A673 (cell line): ENCODE measurements around the gene ESR2. TPM values are rescaled to one million over a fixed set of nuclear protein-coding genes. Genes with fewer than 3 reads are reported as not detected.
"Not testable (repeated sequence)": the region's sequence is repeated elsewhere in the genome, so short reads cannot be mapped to it uniquely, and the experiment has no call there.

Source experiments
- BruUV-seq: library from RNA; stranded (reverse); fragments of 400-500 nt; replicated peaks from 2 replicates; lab custom pipeline; 2021; lab: Mats Ljungman, UMichigan
- CTCF ChIA-PET: fragments of 300-600 bp; sonication (Branson Sonifier 250); formaldehyde crosslinking; loops from one replicate; lab custom pipeline; 2022; ENCODE audit warnings: antibody characterized with exemption; lab: Charles Lee
- POLR2A ChIA-PET: fragments of 300-600 bp; sonication (Branson Sonifier 250); formaldehyde crosslinking; loops from one replicate; lab custom pipeline; 2022; ENCODE audit warnings: antibody characterized with exemption; ENCODE audit not compliant: low non-redundant PET; lab: Charles Lee
- DNase-seq: peaks from one replicate; pipeline ENCODE4 v3.0.0-alpha.2; 2015; ENCODE audit warnings: low spot score
- H3K27ac ChIP-seq: fragments of 200-600 bp; sonication (generic); 2 replicates; pipeline ENCODE4 v1.5.1; 2016; ENCODE audit warnings: mixed run types, low read depth, mild to moderate bottlenecking, mixed read lengths, antibody characterized with exemption, low read length; ENCODE audit not compliant: poor library complexity, severe bottlenecking
- H3K27me3 ChIP-seq: fragments of 200-600 bp; sonication (generic); replicated peaks from 2 replicates; pipeline ENCODE4 v1.6.1; 2017; ENCODE audit warnings: mixed run types, low read depth, mild to moderate bottlenecking, mixed read lengths, antibody characterized with exemption, low read length; ENCODE audit not compliant: insufficient read depth, poor library complexity
- H3K36me3 ChIP-seq: fragments of 200-600 bp; sonication (generic); 2 replicates; pipeline ENCODE4 v1.6.1; 2016; ENCODE audit warnings: mixed run types, mild to moderate bottlenecking, mixed read lengths, antibody characterized with exemption, low read length; ENCODE audit not compliant: insufficient read depth, poor library complexity, severe bottlenecking
- H3K4me1 ChIP-seq: fragments of 200-600 bp; sonication (generic); 2 replicates; pipeline ENCODE4 v1.6.1; 2017; ENCODE audit warnings: mixed run types, mild to moderate bottlenecking, mixed read lengths, antibody characterized with exemption, low read length; ENCODE audit not compliant: insufficient read depth, poor library complexity, severe bottlenecking
- H3K4me3 ChIP-seq: fragments of 200-600 bp; sonication (generic); 2 replicates; pipeline ENCODE4 v1.5.1; 2016; ENCODE audit warnings: low read depth, mixed run types, mild to moderate bottlenecking, mixed read lengths, low read length; ENCODE audit not compliant: poor library complexity, severe bottlenecking
- H3K9me3 ChIP-seq: fragments of 200-600 bp; sonication (generic); 2 replicates; pipeline ENCODE4 v1.6.1; 2016; ENCODE audit warnings: mixed run types, low read depth, mild to moderate bottlenecking, mixed read lengths, antibody characterized with exemption, low read length; ENCODE audit not compliant: poor library complexity, severe bottlenecking
- CTCF ChIP-seq: fragments of 300-800, 200-600 bp; sonication (generic); conservative IDR thresholded peaks from 2 replicates; pipeline ENCODE4 v1.5.1; 2017; ENCODE audit warnings: low read depth, mild to moderate bottlenecking, antibody characterized with exemption, low read length, moderate library complexity, mixed read lengths
- EZH2 ChIP-seq: fragments of 200-600 bp; sonication (generic); IDR thresholded peaks from 2 replicates; pipeline ENCODE4 v1.6.1; 2017; ENCODE audit warnings: borderline replicate concordance, low read depth, mild to moderate bottlenecking, mixed read lengths, antibody characterized with exemption, low read length; ENCODE audit not compliant: poor library complexity, severe bottlenecking
- intact Hi-C: fragments of 100-400 bp; cut with micrococcal nuclease; formaldehyde crosslinking; loops from one replicate; pipeline ENCODE4 v1.10.0; 2022; ENCODE audit not compliant: unreplicated experiment
- total RNA-seq: library from RNA; stranded (reverse); gene quantifications from 2 replicates; pipeline ENCODE4 v1.2.3, GENCODE V29; 2021

Gene ESR2
- total RNA-seq, 1 experiment from 2014 or later: 0.71 TPM

- peaks cover 9% of the 10 kb centered on the region for H3K4me1 ChIP-seq
- no peak for DNase-seq
- H3K9me3 ChIP-seq: no peaks in the 10 kb centered on the region
- H3K36me3 ChIP-seq: no peaks in the 10 kb centered on the region
- no peak overlapping the region for H3K4me3 ChIP-seq
- H3K27ac ChIP-seq: no peak overlapping the region
- CTCF ChIA-PET: no interaction called here
- no TSS peak for BruUV-seq
- H3K27me3 ChIP-seq: no peaks in the 10 kb centered on the region
- TF ChIP-seq CTCF: no peak
- TF ChIP-seq EZH2: no peak
- intact Hi-C loops: no loop called here
- POLR2A ChIA-PET: no interaction called here
These were observed 32.3 kb upstream of the ESR2 start for GRCh38 chr14:64326502-64326901.

DNA sequence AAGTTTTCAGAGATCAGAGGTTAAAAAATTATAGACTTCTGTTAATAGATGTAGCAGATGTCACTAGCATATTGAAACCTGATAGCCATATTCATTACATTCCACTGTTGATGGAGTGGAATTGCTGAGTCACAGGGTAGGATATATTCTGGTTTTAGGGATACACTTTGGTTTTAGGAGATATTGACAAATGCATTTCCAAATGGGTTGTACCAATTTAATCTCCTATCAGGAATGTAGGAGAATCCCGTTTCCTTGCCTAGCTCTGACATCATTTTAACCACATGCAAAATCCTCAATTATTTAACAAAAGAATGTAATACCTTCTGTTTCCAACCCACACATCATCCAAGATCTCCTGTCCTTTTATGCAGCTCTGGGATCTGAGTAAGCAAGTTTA, 30.7 kb upstream of the ESR2 start:
- Histone ChIP-seq H3K4me1 (peaks cover 9% of the 10 kb centered on the region), H3K27me3 (no peaks in the 10 kb centered on the region), H3K9me3 (no peaks in the 10 kb centered on the region), H3K36me3 (no peaks in the 10 kb centered on the region), H3K4me3 (no peak overlapping the region), H3K27ac (peak overlapping the region; percentile 27)
- ChIA-PET POLR2A (no interaction called here), CTCF (no interaction called here)
- DNase-seq: peak; percentile 63
- TF ChIP-seq CTCF (no peak), EZH2 (no peak)
- BruUV-seq: no TSS peak
- intact Hi-C loops: no loop called here

DNA sequence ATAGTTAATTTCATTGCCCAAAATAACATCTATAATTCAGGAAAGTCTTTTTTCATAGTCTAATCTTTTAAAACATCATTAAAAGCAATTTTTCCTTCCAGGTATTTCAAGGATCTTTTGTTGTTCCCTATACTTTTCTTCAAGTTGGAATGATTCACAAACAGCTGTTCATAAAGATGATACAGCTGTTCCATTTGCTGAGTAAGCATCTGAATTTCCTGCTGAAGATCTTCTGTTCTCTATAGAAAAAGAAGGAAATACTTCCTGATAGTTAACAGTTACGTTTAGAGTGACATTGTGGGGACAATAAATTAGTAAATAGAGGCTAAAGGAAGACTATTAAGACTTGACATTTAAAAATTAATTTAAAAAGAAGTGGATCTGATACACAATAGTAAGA, 30.3 kb upstream of the ESR2 start:
- BruUV-seq: no TSS peak
- ChIA-PET POLR2A (no interaction called here), CTCF (no interaction called here)
- no peaks in the 10 kb centered on the region for H3K27me3 ChIP-seq
- peak; percentile 56 for DNase-seq
- H3K36me3 ChIP-seq: no peaks in the 10 kb centered on the region
- peaks cover 9% of the 10 kb centered on the region for H3K4me1 ChIP-seq
- peak overlapping the region; percentile 27 for H3K27ac ChIP-seq
- H3K9me3 ChIP-seq: no peaks in the 10 kb centered on the region
- TF ChIP-seq EZH2: no peak
- no peak for TF ChIP-seq CTCF
- intact Hi-C loops: no loop called here
- no peak overlapping the region for H3K4me3 ChIP-seq

DNA sequence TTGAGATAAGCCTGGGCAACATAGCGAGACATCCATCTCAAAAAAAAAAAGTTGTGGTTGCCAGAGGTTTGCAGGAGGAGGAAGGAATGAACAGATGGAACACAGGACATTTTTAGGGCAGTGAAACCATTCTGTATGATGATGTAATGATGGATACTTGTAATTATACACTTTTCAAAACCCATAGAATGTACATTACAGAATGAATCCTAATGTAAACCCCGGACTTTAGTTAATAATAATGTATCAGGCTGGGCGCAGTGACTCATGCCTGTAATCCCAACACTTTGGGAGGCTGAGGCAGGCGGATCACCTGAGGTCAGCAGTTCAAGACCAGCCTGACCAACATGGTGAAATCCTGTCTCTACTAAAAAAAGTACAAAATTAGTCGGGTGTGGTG, 26.2 kb upstream of the ESR2 start:
- H3K9me3 ChIP-seq, POLR2A ChIA-PET, DNase-seq, H3K36me3 ChIP-seq, intact Hi-C loops, H3K4me1 ChIP-seq, H3K27me3 ChIP-seq, BruUV-seq, H3K27ac ChIP-seq, H3K4me3 ChIP-seq: not testable (repeated sequence)
- CTCF ChIA-PET: interaction anchor here (0.6 kb wide), 1 partner anchor 17 kb away, joined by 3 read pairs; no protein-coding TSS in a partner anchor

DNA sequence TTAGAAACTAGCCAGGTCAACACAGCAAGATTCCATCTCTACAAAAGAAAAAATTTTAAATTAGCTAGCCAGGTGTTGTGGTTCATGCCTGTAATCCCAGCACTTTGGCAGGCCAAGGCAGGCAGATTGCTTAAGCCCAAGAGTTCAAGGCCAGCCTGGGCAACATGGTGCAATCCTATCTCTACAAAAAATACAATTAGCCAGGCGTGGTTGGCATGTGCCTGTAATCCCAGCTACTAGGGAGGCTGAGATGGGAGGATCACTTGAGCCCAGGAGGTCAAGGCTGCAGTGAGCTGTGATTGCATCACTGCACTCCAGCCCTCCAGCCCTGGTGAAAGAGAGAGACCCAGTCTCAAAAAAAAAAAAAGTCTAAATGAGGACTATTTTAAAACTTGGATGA, 24.5 kb upstream of the ESR2 start:
- intact Hi-C loops, H3K27me3 ChIP-seq, H3K4me3 ChIP-seq, H3K4me1 ChIP-seq, POLR2A ChIA-PET, DNase-seq, BruUV-seq, H3K36me3 ChIP-seq, H3K27ac ChIP-seq, CTCF ChIA-PET, H3K9me3 ChIP-seq: not testable (repeated sequence)
